ENCODE results near the gene ZNF423. TPM values are rescaled to one million over a fixed set of nuclear protein-coding genes. Genes with fewer than 3 reads are reported as not detected.

Gene ZNF423
- total and polyA plus RNA-seq, 9 of the 15 experiments (the other 6 are each of a cell fraction or from before 2014, with no cell fraction given) = not detected

DNA sequence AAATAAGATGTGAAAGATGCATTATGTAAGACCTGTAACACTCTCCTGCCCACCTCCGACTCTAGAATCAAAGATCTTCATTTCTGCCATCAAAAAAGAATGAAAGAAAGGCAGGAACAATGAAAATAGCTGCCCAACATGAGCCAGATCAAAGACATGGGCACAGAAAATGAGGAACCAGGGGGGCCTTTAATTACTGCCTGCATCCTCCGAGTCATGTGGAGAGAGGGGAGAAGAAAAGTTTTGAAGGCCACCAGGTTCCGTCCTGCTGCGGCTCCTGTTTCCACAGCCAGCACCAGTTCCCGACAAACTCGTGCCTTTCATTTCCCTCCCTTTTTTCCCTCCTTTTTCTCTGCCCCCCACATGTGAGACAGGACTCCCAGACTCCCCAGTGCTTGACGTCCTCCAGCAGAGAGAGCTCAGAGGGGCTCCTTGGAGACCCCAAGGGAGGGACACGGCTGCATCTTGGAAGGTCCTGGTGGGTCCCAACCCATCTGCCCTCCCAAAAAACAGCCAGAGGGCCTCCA lies 168.4 kb downstream of the ZNF423 start:
- FAIRE-seq = no peak

DNA sequence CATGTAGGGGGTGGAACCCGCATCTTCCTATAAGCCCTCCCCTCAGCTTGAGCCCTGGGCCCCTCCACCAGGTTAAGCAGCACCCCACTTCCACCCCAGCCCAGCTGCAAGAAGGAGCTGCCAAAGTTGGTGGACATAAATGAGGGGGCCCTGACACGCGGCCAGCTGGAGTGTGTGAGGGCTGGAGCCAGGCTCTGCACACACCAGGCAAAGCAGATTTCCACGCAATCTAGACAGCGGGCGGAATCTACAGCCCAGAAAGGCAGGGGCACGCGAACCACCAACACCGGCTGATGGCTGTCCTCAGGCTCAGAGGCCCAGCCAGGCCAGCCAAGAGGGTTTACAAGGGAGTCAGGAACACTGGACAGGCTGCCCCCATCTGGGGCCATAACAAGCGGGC lies 171.2 kb downstream of the ZNF423 start:
- peaks cover 7% of the 10 kb centered on the region; the same call in 1 of the 2 replicates for H4K20me1 ChIP-seq (replicated peaks; ENCODE audit: control insufficient read depth, insufficient read depth, low read length)
- no peaks in the 10 kb centered on the region for H3K36me3 ChIP-seq (ENCODE audit: control insufficient read depth, insufficient read depth, low read length)
- H2AFZ ChIP-seq (ENCODE audit: low read depth, low read length) = no peak overlapping the region
- DNase-seq (ENCODE audit: extremely low read depth in 1 of 4, low spot score in 3 of 4) = no peak
- ChIA-PET POLR2A (no interaction called here), CTCF (ENCODE audit: low intra/inter-chr PET ratio) (no interaction called here)
- intact Hi-C loops (cut with micrococcal nuclease) (no loop called here), in situ Hi-C loops (cut with MboI) (no loop called here)
- H3K4me2 ChIP-seq (ENCODE audit: insufficient read depth, low read length) = no peak overlapping the region
- no peak for FAIRE-seq
- H3K27ac ChIP-seq (ENCODE audit: extremely low read depth, low read depth, low read length) = no peak overlapping the region
- H3K9me1 ChIP-seq (ENCODE audit: control insufficient read depth, insufficient read depth, low read length) = no peaks in the 10 kb centered on the region
- BruUV-seq (replicated peaks) = no TSS peak
- no peak overlapping the region for H3K4me3 ChIP-seq
- no peaks in the 10 kb centered on the region for H3K9me3 ChIP-seq (replicated peaks; ENCODE audit: control insufficient read depth, insufficient read depth, low read depth, low read length)
- no peaks in the 10 kb centered on the region for H3K79me2 ChIP-seq (ENCODE audit: control insufficient read depth, insufficient read depth, low read length)
- WGBS (ENCODE audit: insufficient coverage, low coverage, missing lambda C conversion rate) = 0% methylated on average over 9 of the region's 10 CpGs
- no peaks in the 10 kb centered on the region for H3K4me1 ChIP-seq (replicated peaks in 1 of 2; ENCODE audit: control insufficient read depth in 2 of 2, insufficient read depth in 2 of 2, low read length in 2 of 2)
- peaks cover 11 to 60% of the 10 kb centered on the region in 2 experiments for H3K27me3 ChIP-seq (ENCODE audit: control insufficient read depth in 2 of 2, insufficient read depth in 2 of 2, low read length in 2 of 2)
- H3K9ac ChIP-seq (ENCODE audit: insufficient read depth in 1 of 2, low read depth in 2 of 2, low read length in 2 of 2) = no peak overlapping the region; a peak in 1 of 4 replicates
- ATAC-seq = no peak; the same call in 2 of the 3 replicates
- TF ChIP-seq NUFIP1 (IDR thresholded peaks at IDR 0.05; ENCODE audit: partially characterized antibody) (no peak), MYNN (IDR thresholded peaks at IDR 0.05) (no peak), MYNN (CRISPR knock-in tag; IDR thresholded peaks at IDR 0.05) (no peak), RHOXF2B (CRISPR knock-in tag; conservative IDR thresholded peaks at IDR 0.05) (no peak)
- TF ChIP-seq, protein P1, sequence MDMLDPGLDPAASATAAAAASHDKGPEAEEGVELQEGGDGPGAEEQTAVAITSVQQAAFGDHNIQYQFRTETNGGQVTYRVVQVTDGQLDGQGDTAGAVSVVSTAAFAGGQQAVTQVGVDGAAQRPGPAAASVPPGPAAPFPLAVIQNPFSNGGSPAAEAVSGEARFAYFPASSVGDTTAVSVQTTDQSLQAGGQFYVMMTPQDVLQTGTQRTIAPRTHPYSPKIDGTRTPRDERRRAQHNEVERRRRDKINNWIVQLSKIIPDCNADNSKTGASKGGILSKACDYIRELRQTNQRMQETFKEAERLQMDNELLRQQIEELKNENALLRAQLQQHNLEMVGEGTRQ (CRISPR knock-in tag; IDR thresholded peaks at IDR 0.05) = no peak
- TF ChIP-seq, protein P2, sequence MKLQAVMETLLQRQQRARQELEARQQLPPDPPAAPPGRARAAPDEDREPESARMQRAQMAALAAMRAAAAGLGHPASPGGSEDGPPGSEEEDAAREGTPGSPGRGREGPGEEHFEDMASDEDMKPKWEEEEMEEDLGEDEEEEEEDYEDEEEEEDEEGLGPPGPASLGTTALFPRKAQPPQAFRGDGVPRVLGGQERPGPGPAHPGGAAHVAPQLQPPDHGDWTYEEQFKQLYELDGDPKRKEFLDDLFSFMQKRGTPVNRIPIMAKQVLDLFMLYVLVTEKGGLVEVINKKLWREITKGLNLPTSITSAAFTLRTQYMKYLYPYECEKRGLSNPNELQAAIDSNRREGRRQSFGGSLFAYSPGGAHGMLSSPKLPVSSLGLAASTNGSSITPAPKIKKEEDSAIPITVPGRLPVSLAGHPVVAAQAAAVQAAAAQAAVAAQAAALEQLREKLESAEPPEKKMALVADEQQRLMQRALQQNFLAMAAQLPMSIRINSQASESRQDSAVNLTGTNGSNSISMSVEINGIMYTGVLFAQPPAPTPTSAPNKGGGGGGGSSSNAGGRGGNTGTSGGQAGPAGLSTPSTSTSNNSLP (IDR thresholded peaks at IDR 0.05; ENCODE audit: borderline replicate concordance, low read depth, low read length) = no peak
- TF ChIP-seq, protein P3, sequence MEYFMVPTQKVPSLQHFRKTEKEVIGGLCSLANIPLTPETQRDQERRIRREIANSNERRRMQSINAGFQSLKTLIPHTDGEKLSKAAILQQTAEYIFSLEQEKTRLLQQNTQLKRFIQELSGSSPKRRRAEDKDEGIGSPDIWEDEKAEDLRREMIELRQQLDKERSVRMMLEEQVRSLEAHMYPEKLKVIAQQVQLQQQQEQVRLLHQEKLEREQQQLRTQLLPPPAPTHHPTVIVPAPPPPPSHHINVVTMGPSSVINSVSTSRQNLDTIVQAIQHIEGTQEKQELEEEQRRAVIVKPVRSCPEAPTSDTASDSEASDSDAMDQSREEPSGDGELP (CRISPR knock-in tag; IDR thresholded peaks at IDR 0.05; ENCODE audit: borderline replicate concordance) = no peak

More for the DNA sequence above, 168.4 kb downstream of the ZNF423 start:
- Histone ChIP-seq H3K27ac (ENCODE audit: extremely low read depth, low read depth, low read length) (no peak overlapping the region), H3K9ac (ENCODE audit: insufficient read depth in 1 of 2, low read depth in 2 of 2, low read length in 2 of 2) (no peak overlapping the region), H3K79me2 (ENCODE audit: control insufficient read depth, insufficient read depth, low read length) (no peaks in the 10 kb centered on the region), H3K4me2 (ENCODE audit: insufficient read depth, low read length) (no peak overlapping the region), H4K20me1 (replicated peaks; ENCODE audit: control insufficient read depth, insufficient read depth, low read length) (peaks cover 11% of the 10 kb centered on the region; the same call in 1 of the 2 replicates), H2AFZ (ENCODE audit: low read depth, low read length) (no peak overlapping the region), H3K9me3 (replicated peaks; ENCODE audit: control insufficient read depth, insufficient read depth, low read depth, low read length) (no peaks in the 10 kb centered on the region), H3K9me1 (ENCODE audit: control insufficient read depth, insufficient read depth, low read length) (no peaks in the 10 kb centered on the region), H3K4me3 (no peak overlapping the region), H3K4me1 (replicated peaks in 1 of 2; ENCODE audit: control insufficient read depth in 2 of 2, insufficient read depth in 2 of 2, low read length in 2 of 2) (no peaks in the 10 kb centered on the region), H3K27me3 (ENCODE audit: control insufficient read depth in 2 of 2, insufficient read depth in 2 of 2, low read length in 2 of 2) (peaks cover 16 to 76% of the 10 kb centered on the region in 2 experiments), H3K36me3 (ENCODE audit: control insufficient read depth, insufficient read depth, low read length) (no peaks in the 10 kb centered on the region)
- POLR2A ChIA-PET = interaction anchor here (0.7 kb wide), 1 partner anchor 224 kb away, joined by 3 read pairs; no protein-coding TSS in a partner anchor
- DNase-seq (ENCODE audit: extremely low read depth in 1 of 4, low spot score in 3 of 4) = no peak
- 2% methylated on average over 8 of the region's 8 CpGs for WGBS (ENCODE audit: insufficient coverage, low coverage, missing lambda C conversion rate)
- CTCF ChIA-PET (ENCODE audit: low intra/inter-chr PET ratio) = no interaction called here
- ATAC-seq = no peak
- BruUV-seq (replicated peaks) = no TSS peak
- intact Hi-C loops (cut with micrococcal nuclease) (no loop called here), in situ Hi-C loops (cut with MboI) (no loop called here)
- TF ChIP-seq EZH2 (IDR thresholded peaks at IDR 0.05; ENCODE audit: borderline replicate concordance, low read depth, low read length) = no peak
- TF ChIP-seq, protein P4, sequence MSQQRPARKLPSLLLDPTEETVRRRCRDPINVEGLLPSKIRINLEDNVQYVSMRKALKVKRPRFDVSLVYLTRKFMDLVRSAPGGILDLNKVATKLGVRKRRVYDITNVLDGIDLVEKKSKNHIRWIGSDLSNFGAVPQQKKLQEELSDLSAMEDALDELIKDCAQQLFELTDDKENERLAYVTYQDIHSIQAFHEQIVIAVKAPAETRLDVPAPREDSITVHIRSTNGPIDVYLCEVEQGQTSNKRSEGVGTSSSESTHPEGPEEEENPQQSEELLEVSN (IDR thresholded peaks at IDR 0.05; ENCODE audit: borderline replicate concordance in 1 of 2, extremely low read depth in 1 of 2, insufficient read depth in 1 of 2, insufficient read length in 1 of 2, low read depth in 1 of 2, low read length in 1 of 2, poor library complexity in 1 of 2, severe bottlenecking in 1 of 2) = peak in 1 of 2 experiments; percentile 67
